Measurements from ENCODE around the gene COL9A2.

Gene COL9A2

GRCh38 chr1:40267767-40268187 is 49.3 kb downstream of the COL9A2 start:
- no peak overlapping the region for H3K27ac ChIP-seq
- TF ChIP-seq ZFX (IDR thresholded peaks at IDR 0.05; ENCODE audit: borderline replicate concordance) (no peak), CTCF (IDR thresholded peaks at IDR 0.05) (no peak)

- no peak overlapping the region for H3K27ac ChIP-seq
- TF ChIP-seq CTCF (IDR thresholded peaks at IDR 0.05), result no peak
Observed at GRCh38 chr1:40266786-40267535, 50.1 kb downstream of the COL9A2 start.

GRCh38 chr1:40265919-40266318 is 51.2 kb downstream of the COL9A2 start:
- H3K27ac ChIP-seq, result no peak overlapping the region
- TF ChIP-seq CTCF (IDR thresholded peaks at IDR 0.05) (no peak), ZFX (IDR thresholded peaks at IDR 0.05; ENCODE audit: borderline replicate concordance) (no peak)

- TF ChIP-seq ZFX (IDR thresholded peaks at IDR 0.05; ENCODE audit: borderline replicate concordance) (no peak), CTCF (IDR thresholded peaks at IDR 0.05) (no peak)
- H3K27ac ChIP-seq, result no peak overlapping the region
Observed at GRCh38 chr1:40265298-40265697, 51.8 kb downstream of the COL9A2 start.

- no peak for TF ChIP-seq CTCF (IDR thresholded peaks at IDR 0.05)
- TF ChIP-seq ZFX (IDR thresholded peaks at IDR 0.05; ENCODE audit: borderline replicate concordance), result no peak
- H3K27ac ChIP-seq, result no peak overlapping the region
Observed at GRCh38 chr1:40264354-40264781, 52.7 kb downstream of the COL9A2 start.

- TF ChIP-seq ZFX (IDR thresholded peaks at IDR 0.05; ENCODE audit: borderline replicate concordance) (no peak), CTCF (IDR thresholded peaks at IDR 0.05) (no peak)
- peak overlapping the region; percentile 94 for H3K27ac ChIP-seq
Observed at GRCh38 chr1:40258445-40258769, 58.7 kb downstream of the COL9A2 start.

GRCh38 chr1:40257688-40258444 is 59.2 kb downstream of the COL9A2 start, which contains the start of gene ZMPSTE24:
Gene ZMPSTE24, plus strand, starts transcription at chr1:40258236. Its CDS starts 36 bp downstream, at chr1:40258272.
- TF ChIP-seq CTCF (IDR thresholded peaks at IDR 0.05) (no peak), ZFX (IDR thresholded peaks at IDR 0.05; ENCODE audit: borderline replicate concordance) (0 out of 2 replicates have a peak, but pooled peaks have one; percentile 48)
- H3K27ac ChIP-seq, result peak within 1 kb of the TSS; percentile 94
